Measurements from ENCODE around the gene STK32C.

- TF ChIP-seq CTCF (IDR thresholded peaks at IDR 0.05) (no peak), POLR2A (IDR thresholded peaks at IDR 0.05) (no peak)
Observed at GRCh38 chr10:132347931-132348267, 40.1 kb upstream of the STK32C start.
